GM23338 (cell line): Measurements from ENCODE around the gene ATIC.

Source experiments
- CREB1 ChIP-seq: fragments of 250-450 bp; sonication (Bioruptor Pico); IDR thresholded peaks from 2 replicates; pipeline ENCODE4 v1.5.0; 2020; ENCODE audit warnings: low read depth, mild to moderate bottlenecking, moderate library complexity
- CTCF ChIP-seq, 2 experiments: fragments of 200-600 bp in 1 of 2; sonication (generic) in 1 of 2; conservative IDR thresholded peaks; 2 replicates each; pipeline versions ENCODE4 v1.5.1 to v1.6.1; 2016 to 2017; ENCODE audit warnings: antibody characterized with exemption in 2 of 2, low read depth in 2 of 2, mild to moderate bottlenecking in 2 of 2, moderate library complexity in 1 of 2
- REST ChIP-seq: IDR thresholded peaks from one replicate; pipeline ENCODE4 v1.6.1; 2018; ENCODE audit warnings: antibody characterized with exemption; ENCODE audit not compliant: unreplicated experiment
- ZNF114 ChIP-seq: fragments of 250-450 bp; sonication (Bioruptor Pico); IDR thresholded peaks from 2 replicates; pipeline ENCODE4 v1.5.0; 2020; ENCODE audit warnings: mild to moderate bottlenecking, moderate library complexity

- TF ChIP-seq CTCF (conservative IDR thresholded peaks at IDR 0.05; ENCODE audit: low read depth in 2 of 2) = no peak
- no peak for TF ChIP-seq REST
- TF ChIP-seq CREB1 = no peak
- no peak for TF ChIP-seq ZNF114 (CRISPR knock-in tag)
These were observed 28.6 kb upstream of the ATIC start for GRCh38 chr2:215283221-215283620.
